ENCODE data around the gene DPH1. TPM values are rescaled to one million over a fixed set of nuclear protein-coding genes. Genes with fewer than 3 reads are reported as not detected.

DPH1 gene
- total RNA-seq, 2 donors from 2014 or later = 31.1 to 48.3 TPM

GRCh38 chr17:2054262-2054511 lies 24.2 kb downstream of the DPH1 start:
- TF ChIP-seq CTCF (conservative IDR thresholded peaks at IDR 0.05) = no peak
- DNase-seq = no peak
- Histone ChIP-seq H3K9me3 (ENCODE audit: control insufficient read depth, low read length) (no peaks in the 10 kb centered on the region), H3K27me3 (ENCODE audit: control insufficient read depth, insufficient read depth, low read length, poor library complexity, severe bottlenecking) (peaks cover 84% of the 10 kb centered on the region), H3K27ac (ENCODE audit: low read depth, low read length) (no peak overlapping the region), H3K9ac (ENCODE audit: extremely low read depth, low read length, poor library complexity, severe bottlenecking) (no peak overlapping the region), H3K4me3 (ENCODE audit: low read length) (peak overlapping the region; percentile 29), H3K4me1 (ENCODE audit: control insufficient read depth, insufficient read depth, low read length) (no peaks in the 10 kb centered on the region), H3K36me3 (ENCODE audit: control insufficient read depth, insufficient read depth, low read length) (no peaks in the 10 kb centered on the region)
- Mint-ChIP-seq H3K36me3 (ENCODE audit: low read depth) (no peaks in the 10 kb centered on the region), H3K27ac (no peak overlapping the region), H3K9me3 (peaks cover 5% of the 10 kb centered on the region), H3K4me3 (peak overlapping the region; percentile 34), H3K4me1 (peaks cover 3% of the 10 kb centered on the region), H3K27me3 (ENCODE audit: insufficient read depth) (peaks cover 66% of the 10 kb centered on the region)
- 23 to 27% methylated on average over 13 to 16 of the region's 16 CpGs for WGBS, 2 experiments (ENCODE audit: insufficient coverage in 1 of 2, insufficient read length in 1 of 2)

GRCh38 chr17:2054512-2055291 lies 24.7 kb downstream of the DPH1 start, which contains the start of gene HIC1:
HIC1 (plus strand) TSS chr17:2055103; CDS start chr17:2056691, 1,588 bp downstream.
- Histone ChIP-seq H3K27me3 (ENCODE audit: control insufficient read depth, insufficient read depth, low read length, poor library complexity, severe bottlenecking) (peaks cover 89% of the 10 kb centered on the region), H3K9ac (ENCODE audit: extremely low read depth, low read length, poor library complexity, severe bottlenecking) (no peak within 1 kb of the TSS), H3K36me3 (ENCODE audit: control insufficient read depth, insufficient read depth, low read length) (no peaks in the 10 kb centered on the region), H3K27ac (ENCODE audit: low read depth, low read length) (no peak within 1 kb of the TSS), H3K9me3 (ENCODE audit: control insufficient read depth, low read length) (no peaks in the 10 kb centered on the region), H3K4me3 (ENCODE audit: low read length) (peak within 1 kb of the TSS; percentile 29), H3K4me1 (ENCODE audit: control insufficient read depth, insufficient read depth, low read length) (no peaks in the 10 kb centered on the region)
- Mint-ChIP-seq H3K27me3 (ENCODE audit: insufficient read depth) (peaks cover 68% of the 10 kb centered on the region), H3K4me3 (peak within 1 kb of the TSS; percentile 34), H3K27ac (no peak within 1 kb of the TSS), H3K9me3 (peaks cover 5% of the 10 kb centered on the region), H3K36me3 (ENCODE audit: low read depth) (no peaks in the 10 kb centered on the region), H3K4me1 (peaks cover 3% of the 10 kb centered on the region)
- TF ChIP-seq CTCF (conservative IDR thresholded peaks at IDR 0.05) = peak; percentile 96
- peak; percentile 95 for DNase-seq
- 4 to 6% methylated on average over 23 to 71 of the region's 72 CpGs for WGBS, 2 experiments (ENCODE audit: insufficient coverage in 1 of 2, insufficient read length in 1 of 2)

- WGBS, 2 experiments (ENCODE audit: insufficient coverage in 1 of 2, insufficient read length in 1 of 2) = 6 to 9% methylated on average over 35 to 110 of the region's 113 CpGs
- peaks cover 5% of the 10 kb centered on the region for H3K36me3 Mint-ChIP-seq (ENCODE audit: low read depth)
- no peak overlapping the region for H3K4me3 ChIP-seq (ENCODE audit: low read length)
- no peaks in the 10 kb centered on the region for H3K9me3 ChIP-seq (ENCODE audit: control insufficient read depth, low read length)
- TF ChIP-seq CTCF (conservative IDR thresholded peaks at IDR 0.05) = no peak
- H3K36me3 ChIP-seq (ENCODE audit: control insufficient read depth, insufficient read depth, low read length) = peaks cover 4% of the 10 kb centered on the region
- peak overlapping the region; percentile 34 for H3K4me3 Mint-ChIP-seq
- H3K9me3 Mint-ChIP-seq = peaks cover 5% of the 10 kb centered on the region
- H3K4me1 ChIP-seq (ENCODE audit: control insufficient read depth, insufficient read depth, low read length) = no peaks in the 10 kb centered on the region
- no peak overlapping the region for H3K27ac ChIP-seq (ENCODE audit: low read depth, low read length)
- peaks cover 95% of the 10 kb centered on the region for H3K27me3 ChIP-seq (ENCODE audit: control insufficient read depth, insufficient read depth, low read length, poor library complexity, severe bottlenecking)
- H3K27ac Mint-ChIP-seq = no peak overlapping the region
- peaks cover 76% of the 10 kb centered on the region for H3K27me3 Mint-ChIP-seq (ENCODE audit: insufficient read depth)
- peaks cover 3% of the 10 kb centered on the region for H3K4me1 Mint-ChIP-seq
- no peak for DNase-seq
- H3K9ac ChIP-seq (ENCODE audit: extremely low read depth, low read length, poor library complexity, severe bottlenecking) = no peak overlapping the region
Measured at GRCh38 chr17:2055292-2056205, 25.6 kb downstream of the DPH1 start.

Measured in endodermal cell (in vitro differentiated cells).